ENCODE results near the gene GOSR2. TPM values are rescaled to one million over a fixed set of nuclear protein-coding genes. Genes with fewer than 3 reads are reported as not detected.

GOSR2 gene
- total and polyA plus RNA-seq, 2 of the 13 experiments (the other 11 are each of a cell fraction or from before 2014, with no cell fraction given): 61.5 to 63.9 TPM

DNA sequence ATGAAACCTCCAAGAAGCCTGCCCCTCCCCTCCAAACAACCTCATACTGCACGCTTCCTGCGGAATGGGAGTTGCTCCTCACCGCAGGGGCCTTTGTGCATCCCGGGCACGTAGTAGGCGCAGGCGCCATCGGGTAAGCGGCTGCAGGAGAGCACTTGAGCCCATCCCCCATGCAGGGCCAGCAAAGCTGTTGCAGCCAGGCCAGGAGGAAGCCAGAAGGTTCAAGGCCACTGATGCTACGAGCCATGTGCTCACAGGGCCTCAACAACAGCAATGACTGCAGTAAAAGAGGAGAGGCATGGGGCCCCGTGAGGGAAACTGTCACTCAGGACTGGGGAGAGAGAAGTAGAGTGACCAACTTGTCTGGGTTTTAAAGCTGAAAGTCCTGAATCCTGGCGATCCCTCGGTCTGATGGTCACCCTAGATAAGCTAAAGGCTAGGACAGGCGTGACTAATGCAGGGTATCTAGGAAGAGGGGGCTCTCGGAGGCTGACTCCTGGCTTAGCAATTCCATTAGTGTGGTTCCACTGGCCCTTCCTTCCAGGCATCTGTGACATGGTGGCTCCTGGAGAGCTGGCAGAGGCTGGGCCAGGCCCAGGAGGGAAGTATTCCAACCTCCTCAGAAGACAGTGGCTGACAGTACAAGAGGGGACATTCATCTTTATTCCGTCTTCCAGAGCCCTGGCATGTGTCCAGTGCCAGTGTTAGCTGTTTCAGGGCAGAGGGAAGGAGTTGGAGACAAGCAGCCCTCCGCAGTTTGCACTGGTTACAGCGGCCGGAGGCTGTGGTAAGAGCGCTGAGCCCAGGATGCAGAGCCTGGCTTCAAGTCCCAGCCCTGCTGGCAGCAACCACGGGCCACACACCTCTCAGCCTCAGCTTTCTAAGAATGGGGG, 20.8 kb downstream of the GOSR2 start (continued):
- TF ChIP-seq, protein P1, sequence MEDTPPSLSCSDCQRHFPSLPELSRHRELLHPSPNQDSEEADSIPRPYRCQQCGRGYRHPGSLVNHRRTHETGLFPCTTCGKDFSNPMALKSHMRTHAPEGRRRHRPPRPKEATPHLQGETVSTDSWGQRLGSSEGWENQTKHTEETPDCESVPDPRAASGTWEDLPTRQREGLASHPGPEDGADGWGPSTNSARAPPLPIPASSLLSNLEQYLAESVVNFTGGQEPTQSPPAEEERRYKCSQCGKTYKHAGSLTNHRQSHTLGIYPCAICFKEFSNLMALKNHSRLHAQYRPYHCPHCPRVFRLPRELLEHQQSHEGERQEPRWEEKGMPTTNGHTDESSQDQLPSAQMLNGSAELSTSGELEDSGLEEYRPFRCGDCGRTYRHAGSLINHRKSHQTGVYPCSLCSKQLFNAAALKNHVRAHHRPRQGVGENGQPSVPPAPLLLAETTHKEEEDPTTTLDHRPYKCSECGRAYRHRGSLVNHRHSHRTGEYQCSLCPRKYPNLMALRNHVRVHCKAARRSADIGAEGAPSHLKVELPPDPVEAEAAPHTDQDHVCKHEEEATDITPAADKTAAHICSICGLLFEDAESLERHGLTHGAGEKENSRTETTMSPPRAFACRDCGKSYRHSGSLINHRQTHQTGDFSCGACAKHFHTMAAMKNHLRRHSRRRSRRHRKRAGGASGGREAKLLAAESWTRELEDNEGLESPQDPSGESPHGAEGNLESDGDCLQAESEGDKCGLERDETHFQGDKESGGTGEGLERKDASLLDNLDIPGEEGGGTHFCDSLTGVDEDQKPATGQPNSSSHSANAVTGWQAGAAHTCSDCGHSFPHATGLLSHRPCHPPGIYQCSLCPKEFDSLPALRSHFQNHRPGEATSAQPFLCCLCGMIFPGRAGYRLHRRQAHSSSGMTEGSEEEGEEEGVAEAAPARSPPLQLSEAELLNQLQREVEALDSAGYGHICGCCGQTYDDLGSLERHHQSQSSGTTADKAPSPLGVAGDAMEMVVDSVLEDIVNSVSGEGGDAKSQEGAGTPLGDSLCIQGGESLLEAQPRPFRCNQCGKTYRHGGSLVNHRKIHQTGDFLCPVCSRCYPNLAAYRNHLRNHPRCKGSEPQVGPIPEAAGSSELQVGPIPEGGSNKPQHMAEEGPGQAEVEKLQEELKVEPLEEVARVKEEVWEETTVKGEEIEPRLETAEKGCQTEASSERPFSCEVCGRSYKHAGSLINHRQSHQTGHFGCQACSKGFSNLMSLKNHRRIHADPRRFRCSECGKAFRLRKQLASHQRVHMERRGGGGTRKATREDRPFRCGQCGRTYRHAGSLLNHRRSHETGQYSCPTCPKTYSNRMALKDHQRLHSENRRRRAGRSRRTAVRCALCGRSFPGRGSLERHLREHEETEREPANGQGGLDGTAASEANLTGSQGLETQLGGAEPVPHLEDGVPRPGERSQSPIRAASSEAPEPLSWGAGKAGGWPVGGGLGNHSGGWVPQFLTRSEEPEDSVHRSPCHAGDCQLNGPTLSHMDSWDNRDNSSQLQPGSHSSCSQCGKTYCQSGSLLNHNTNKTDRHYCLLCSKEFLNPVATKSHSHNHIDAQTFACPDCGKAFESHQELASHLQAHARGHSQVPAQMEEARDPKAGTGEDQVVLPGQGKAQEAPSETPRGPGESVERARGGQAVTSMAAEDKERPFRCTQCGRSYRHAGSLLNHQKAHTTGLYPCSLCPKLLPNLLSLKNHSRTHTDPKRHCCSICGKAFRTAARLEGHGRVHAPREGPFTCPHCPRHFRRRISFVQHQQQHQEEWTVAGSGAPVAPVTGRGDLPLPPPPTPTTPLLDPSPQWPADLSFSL (CRISPR knock-in tag; IDR thresholded peaks at IDR 0.05): peak; percentile 44; the same call in 1 of the 2 replicates
- no peak for TF ChIP-seq ZNF253 (CRISPR knock-in tag; IDR thresholded peaks at IDR 0.05; ENCODE audit: borderline replicate concordance)
- peak; percentile 54; the same call in 1 of the 2 replicates for TF ChIP-seq HMG20B (CRISPR knock-in tag; conservative IDR thresholded peaks at IDR 0.05)
- peak; percentile 85; the same call in 1 of the 2 replicates for TF ChIP-seq ZNF713 (CRISPR knock-in tag; IDR thresholded peaks at IDR 0.05)
- TF ChIP-seq SSRP1 (CRISPR knock-in tag; IDR thresholded peaks at IDR 0.05): no peak; the same call in 1 of the 2 replicates
- no peak for TF ChIP-seq EZH2 (conservative IDR thresholded peaks at IDR 0.05; ENCODE audit: low read depth, low read length)
- peak in 1 of 2 experiments; percentile 83; a peak in 3 of 4 replicates for TF ChIP-seq EP300 (IDR thresholded peaks at IDR 0.05; ENCODE audit: low read depth in 2 of 2, low read length in 2 of 2)
- peak; percentile 85 for TF ChIP-seq EP300 (CRISPR knock-in tag; IDR thresholded peaks at IDR 0.05; ENCODE audit: borderline replicate concordance)
- peak; percentile 91; the same call in 1 of the 2 replicates for TF ChIP-seq ATF5 (CRISPR knock-in tag; IDR thresholded peaks at IDR 0.05; ENCODE audit: low read depth)
- TF ChIP-seq, protein P2, sequence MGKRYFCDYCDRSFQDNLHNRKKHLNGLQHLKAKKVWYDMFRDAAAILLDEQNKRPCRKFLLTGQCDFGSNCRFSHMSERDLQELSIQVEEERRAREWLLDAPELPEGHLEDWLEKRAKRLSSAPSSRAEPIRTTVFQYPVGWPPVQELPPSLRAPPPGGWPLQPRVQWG (CRISPR knock-in tag; IDR thresholded peaks at IDR 0.05; ENCODE audit: borderline replicate concordance, low read depth): no peak
- peak; percentile 81; the same call in 1 of the 2 replicates for TF ChIP-seq ZNF879 (CRISPR knock-in tag; IDR thresholded peaks at IDR 0.05)
- TF ChIP-seq ZNF589 (CRISPR knock-in tag; conservative IDR thresholded peaks at IDR 0.05): peak; percentile 97
- peak; percentile 97; the same call in 1 of the 2 replicates for TF ChIP-seq ZNF337 (CRISPR knock-in tag; IDR thresholded peaks at IDR 0.05; ENCODE audit: borderline replicate concordance, low read depth)
- TF ChIP-seq PAF1 (CRISPR knock-in tag; IDR thresholded peaks at IDR 0.05): peak; percentile 97
- no peak for TF ChIP-seq NFE2L2 (IDR thresholded peaks at IDR 0.05; ENCODE audit: low read length)
- TF ChIP-seq, protein P3, sequence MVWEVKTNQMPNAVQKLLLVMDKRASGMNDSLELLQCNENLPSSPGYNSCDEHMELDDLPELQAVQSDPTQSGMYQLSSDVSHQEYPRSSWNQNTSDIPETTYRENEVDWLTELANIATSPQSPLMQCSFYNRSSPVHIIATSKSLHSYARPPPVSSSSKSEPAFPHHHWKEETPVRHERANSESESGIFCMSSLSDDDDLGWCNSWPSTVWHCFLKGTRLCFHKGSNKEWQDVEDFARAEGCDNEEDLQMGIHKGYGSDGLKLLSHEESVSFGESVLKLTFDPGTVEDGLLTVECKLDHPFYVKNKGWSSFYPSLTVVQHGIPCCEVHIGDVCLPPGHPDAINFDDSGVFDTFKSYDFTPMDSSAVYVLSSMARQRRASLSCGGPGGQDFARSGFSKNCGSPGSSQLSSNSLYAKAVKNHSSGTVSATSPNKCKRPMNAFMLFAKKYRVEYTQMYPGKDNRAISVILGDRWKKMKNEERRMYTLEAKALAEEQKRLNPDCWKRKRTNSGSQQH (CRISPR knock-in tag; IDR thresholded peaks at IDR 0.05; ENCODE audit: low read depth): peak; percentile 89; the same call in 1 of the 2 replicates
- no peak for TF ChIP-seq ZNF562 (CRISPR knock-in tag; IDR thresholded peaks at IDR 0.05; ENCODE audit: borderline replicate concordance)
- TF ChIP-seq SP2 (CRISPR knock-in tag; IDR thresholded peaks at IDR 0.05): no peak
- TF ChIP-seq ISX (CRISPR knock-in tag; conservative IDR thresholded peaks at IDR 0.05): no peak

All from HepG2 (cell line).